Endodermal cell (in vitro differentiated cells): ENCODE results near the gene ANO9. TPM values are rescaled to one million over a fixed set of nuclear protein-coding genes. Genes with fewer than 3 reads are reported as not detected.

ENCODE experiments used
- DNase-seq: peaks from one replicate; pipeline ENCODE4 v3.0.0-alpha.2; 2017
- H3K27ac ChIP-seq: 2 replicates; pipeline ENCODE4 v1.5.1; 2013; ENCODE audit warnings: mild to moderate bottlenecking, low read depth, low read length, moderate library complexity
- H3K27me3 ChIP-seq: 2 replicates; pipeline ENCODE4 v1.6.1; 2013; ENCODE audit warnings: mild to moderate bottlenecking, low read length, moderate library complexity; ENCODE audit not compliant: insufficient read depth, control insufficient read depth, poor library complexity, severe bottlenecking
- H3K36me3 ChIP-seq: 2 replicates; pipeline ENCODE4 v1.7.0; 2013; ENCODE audit warnings: mild to moderate bottlenecking, low read length, moderate library complexity; ENCODE audit not compliant: control insufficient read depth, insufficient read depth
- H3K4me1 ChIP-seq: one replicate; pipeline ENCODE4 v1.7.0; 2013; ENCODE audit warnings: low read length; ENCODE audit not compliant: control insufficient read depth, insufficient read depth
- H3K4me3 ChIP-seq: 2 replicates; pipeline ENCODE4 v1.5.1; 2013; ENCODE audit warnings: mild to moderate bottlenecking, low read length, moderate library complexity
- H3K9ac ChIP-seq: 2 replicates; pipeline ENCODE4 v1.6.1; 2013; ENCODE audit warnings: mild to moderate bottlenecking, low read length, moderate library complexity; ENCODE audit not compliant: poor library complexity, severe bottlenecking; ENCODE audit errors: extremely low read depth
- H3K9me3 ChIP-seq: 2 replicates; pipeline ENCODE4 v1.6.1; 2013; ENCODE audit warnings: mild to moderate bottlenecking, low read length, moderate library complexity; ENCODE audit not compliant: control insufficient read depth
- H3K27ac Mint-ChIP-seq: 2 replicates; pipeline ENCODE4 v1.8.0; 2020; ENCODE audit warnings: mixed read lengths
- H3K27me3 Mint-ChIP-seq: 2 replicates; pipeline ENCODE4 v1.8.0; 2021; ENCODE audit warnings: mild to moderate bottlenecking, mixed read lengths; ENCODE audit not compliant: insufficient read depth
- H3K36me3 Mint-ChIP-seq: 2 replicates; pipeline ENCODE4 v1.8.0; 2020; ENCODE audit warnings: low read depth, mixed read lengths
- H3K4me1 Mint-ChIP-seq: 2 replicates; pipeline ENCODE4 v1.8.0; 2020; ENCODE audit warnings: mixed read lengths
- H3K4me3 Mint-ChIP-seq: 2 replicates; pipeline ENCODE4 v1.8.0; 2020; ENCODE audit warnings: mild to moderate bottlenecking, moderate library complexity, mixed read lengths
- H3K9me3 Mint-ChIP-seq: 2 replicates; pipeline ENCODE4 v1.8.0; 2020; ENCODE audit warnings: mild to moderate bottlenecking, mixed read lengths
- CTCF ChIP-seq: fragments of 200-600 bp; sonication (generic); conservative IDR thresholded peaks from 2 replicates; pipeline ENCODE4 v1.5.0; 2021; ENCODE audit warnings: antibody characterized with exemption, mild to moderate bottlenecking
- WGBS, 2 experiments: methylation state at CpG; one replicate each; pipeline versions ENCODE4 v1.1.5 to v1.1.7; 2013; ENCODE audit warnings: missing lambda C conversion rate in 2 of 2, mixed read lengths in 1 of 2; ENCODE audit not compliant: insufficient coverage in 1 of 2, insufficient read length in 1 of 2; 5-methylcytosine and 5-hydroxymethylcytosine counted together
- total RNA-seq, 2 donors: library from RNA; stranded (reverse); fragmentation: NEBNext Ultra II Directional in 1 of 2; extraction: Animal tissue kit (Norgen Biotek cat#: 25700) in 1 of 2; gene quantifications; 2 replicates in 1 of 2; 3 replicates in 1 of 2; pipeline ENCODE4 v1.2.1, GENCODE V29; 2021

ANO9 gene
- total RNA-seq, 2 donors from 2014 or later: 16.8 to 17.8 TPM

- peak; percentile 13 for TF ChIP-seq CTCF
- no peak overlapping the region for H3K4me3 ChIP-seq
- no peaks in the 10 kb centered on the region for H3K9me3 ChIP-seq
- H3K27ac ChIP-seq: no peak overlapping the region
- no peak overlapping the region for H3K9ac ChIP-seq
- H3K27me3 Mint-ChIP-seq: peaks cover 2% of the 10 kb centered on the region
- H3K4me3 Mint-ChIP-seq: peak overlapping the region; percentile 35
- H3K27ac Mint-ChIP-seq: no peak overlapping the region
- no peaks in the 10 kb centered on the region for H3K27me3 ChIP-seq
- no peak for DNase-seq
- no peaks in the 10 kb centered on the region for H3K9me3 Mint-ChIP-seq
- H3K4me1 ChIP-seq: peaks cover 3% of the 10 kb centered on the region
- peaks cover 7% of the 10 kb centered on the region for H3K36me3 Mint-ChIP-seq
- H3K4me1 Mint-ChIP-seq: peaks cover 2% of the 10 kb centered on the region
- WGBS, 2 experiments: 83 to 87% methylated on average over 6 to 17 of the region's 17 CpGs
- no peaks in the 10 kb centered on the region for H3K36me3 ChIP-seq
These were observed 36.4 kb downstream of the ANO9 start for GRCh38 chr11:405323-405953.

- H3K36me3 ChIP-seq: no peaks in the 10 kb centered on the region
- H3K27ac ChIP-seq: no peak overlapping the region
- H3K4me3 ChIP-seq: no peak overlapping the region
- no peak for TF ChIP-seq CTCF
- Mint-ChIP-seq H3K27me3 (peaks cover 2% of the 10 kb centered on the region), H3K9me3 (peaks cover 2% of the 10 kb centered on the region), H3K36me3 (peaks cover 11% of the 10 kb centered on the region), H3K27ac (no peak overlapping the region), H3K4me3 (no peak overlapping the region), H3K4me1 (peaks cover 2% of the 10 kb centered on the region)
- no peaks in the 10 kb centered on the region for H3K27me3 ChIP-seq
- no peak for DNase-seq
- H3K4me1 ChIP-seq: peaks cover 3% of the 10 kb centered on the region
- H3K9me3 ChIP-seq: no peaks in the 10 kb centered on the region
- WGBS, 2 experiments: 93 to 98% methylated on average over 8 to 14 of the region's 14 CpGs
- no peak overlapping the region for H3K9ac ChIP-seq
These were observed 37.1 kb downstream of the ANO9 start for GRCh38 chr11:404551-405264.

- Mint-ChIP-seq H3K9me3 (peaks cover 6% of the 10 kb centered on the region), H3K36me3 (peaks cover 14% of the 10 kb centered on the region), H3K27me3 (peaks cover 2% of the 10 kb centered on the region), H3K27ac (no peak overlapping the region), H3K4me3 (no peak overlapping the region), H3K4me1 (peaks cover 2% of the 10 kb centered on the region)
- Histone ChIP-seq H3K9me3 (no peaks in the 10 kb centered on the region), H3K27ac (no peak overlapping the region), H3K27me3 (no peaks in the 10 kb centered on the region), H3K36me3 (no peaks in the 10 kb centered on the region), H3K9ac (no peak overlapping the region), H3K4me3 (no peak overlapping the region), H3K4me1 (peaks cover 3% of the 10 kb centered on the region)
- 91 to 93% methylated on average over 24 to 27 of the region's 27 CpGs for WGBS, 2 experiments
- DNase-seq: no peak
- no peak for TF ChIP-seq CTCF
These were observed 37.9 kb downstream of the ANO9 start for GRCh38 chr11:403761-404431.
